ENCODE data around the gene LRCH4. TPM values are rescaled to one million over a fixed set of nuclear protein-coding genes. Genes with fewer than 3 reads are reported as not detected.
A peak's percentile ranks its signal among the peaks of the same experiment; 100 is the strongest.

The LRCH4 gene
- total and polyA plus RNA-seq, 9 of the 15 experiments (the other 6 are each of a cell fraction or from before 2014, with no cell fraction given), result 0.06 to 63.3 (median 15.0) TPM

DNA sequence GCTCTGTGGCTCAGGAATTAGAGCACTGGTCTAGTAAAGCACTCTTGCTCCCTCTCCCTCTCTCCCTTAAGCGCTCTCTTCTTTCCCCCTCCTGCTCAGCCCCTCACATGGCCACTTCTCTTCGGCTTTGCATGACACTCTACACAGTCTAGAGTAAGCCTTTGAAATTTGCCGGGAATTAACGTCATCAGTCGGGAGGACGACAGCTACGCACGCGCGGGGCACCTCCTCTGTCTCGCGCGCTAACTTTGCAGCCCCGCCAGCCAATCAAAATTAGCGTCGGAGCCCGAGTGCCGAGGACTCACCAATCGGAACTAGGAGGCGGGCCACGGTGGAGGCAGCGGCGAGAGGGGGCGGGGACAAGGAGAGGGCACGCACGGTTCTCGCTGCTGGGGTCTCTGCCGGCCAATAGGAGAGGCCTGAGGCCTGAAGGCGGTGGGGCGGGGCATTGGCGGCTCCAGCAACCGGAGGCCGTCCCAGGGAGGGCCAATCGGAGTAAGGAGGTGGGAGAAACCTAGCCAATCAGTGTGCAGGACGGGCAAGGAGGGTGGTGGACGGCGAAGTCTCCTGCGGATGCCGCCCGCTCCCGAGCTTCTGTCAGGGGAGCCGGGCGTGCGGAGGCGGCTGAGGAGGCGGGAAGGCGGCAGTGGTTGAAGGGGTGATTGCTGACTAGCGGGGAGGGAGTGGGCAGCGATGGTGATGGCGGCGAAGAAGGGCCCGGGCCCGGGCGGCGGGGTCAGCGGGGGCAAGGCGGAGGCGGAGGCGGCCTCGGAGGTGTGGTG lies 47.1 kb downstream of the LRCH4 start, which contains the start of gene AGFG2 (continued):
- TF ChIP-seq SRSF7 (optimal IDR thresholded peaks at IDR 0.05; ENCODE audit: low read depth, low read length) (no peak), PCBP2 (IDR thresholded peaks at IDR 0.05; ENCODE audit: low read depth, low read length, poor library complexity, severe bottlenecking) (no peak), MAFG (tag; conservative IDR thresholded peaks at IDR 0.05) (no peak), YY1 (IDR thresholded peaks at IDR 0.05; ENCODE audit: borderline replicate concordance in 1 of 3, control insufficient read depth in 1 of 3, extremely low read depth in 1 of 3, insufficient read depth in 3 of 3, insufficient read length in 1 of 3, insufficient replicate concordance in 2 of 3, low read depth in 1 of 3, low read length in 2 of 3) (peak in 2 of 3 experiments; percentile 15 to 59), ZNF76 (CRISPR knock-in tag; IDR thresholded peaks at IDR 0.05; ENCODE audit: borderline replicate concordance) (peak; percentile 62; the same call in 1 of the 2 replicates), ZNF583 (CRISPR knock-in tag; IDR thresholded peaks at IDR 0.05) (peak; percentile 59; the same call in 1 of the 2 replicates), MIER1 (IDR thresholded peaks at IDR 0.05; ENCODE audit: low read depth) (no peak)
- TF ChIP-seq, protein P1, sequence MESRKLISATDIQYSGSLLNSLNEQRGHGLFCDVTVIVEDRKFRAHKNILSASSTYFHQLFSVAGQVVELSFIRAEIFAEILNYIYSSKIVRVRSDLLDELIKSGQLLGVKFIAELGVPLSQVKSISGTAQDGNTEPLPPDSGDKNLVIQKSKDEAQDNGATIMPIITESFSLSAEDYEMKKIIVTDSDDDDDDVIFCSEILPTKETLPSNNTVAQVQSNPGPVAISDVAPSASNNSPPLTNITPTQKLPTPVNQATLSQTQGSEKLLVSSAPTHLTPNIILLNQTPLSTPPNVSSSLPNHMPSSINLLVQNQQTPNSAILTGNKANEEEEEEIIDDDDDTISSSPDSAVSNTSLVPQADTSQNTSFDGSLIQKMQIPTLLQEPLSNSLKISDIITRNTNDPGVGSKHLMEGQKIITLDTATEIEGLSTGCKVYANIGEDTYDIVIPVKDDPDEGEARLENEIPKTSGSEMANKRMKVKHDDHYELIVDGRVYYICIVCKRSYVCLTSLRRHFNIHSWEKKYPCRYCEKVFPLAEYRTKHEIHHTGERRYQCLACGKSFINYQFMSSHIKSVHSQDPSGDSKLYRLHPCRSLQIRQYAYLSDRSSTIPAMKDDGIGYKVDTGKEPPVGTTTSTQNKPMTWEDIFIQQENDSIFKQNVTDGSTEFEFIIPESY (CRISPR knock-in tag; IDR thresholded peaks at IDR 0.05), result peak; percentile 41; the same call in 1 of the 2 replicates
- TF ChIP-seq, protein P2, sequence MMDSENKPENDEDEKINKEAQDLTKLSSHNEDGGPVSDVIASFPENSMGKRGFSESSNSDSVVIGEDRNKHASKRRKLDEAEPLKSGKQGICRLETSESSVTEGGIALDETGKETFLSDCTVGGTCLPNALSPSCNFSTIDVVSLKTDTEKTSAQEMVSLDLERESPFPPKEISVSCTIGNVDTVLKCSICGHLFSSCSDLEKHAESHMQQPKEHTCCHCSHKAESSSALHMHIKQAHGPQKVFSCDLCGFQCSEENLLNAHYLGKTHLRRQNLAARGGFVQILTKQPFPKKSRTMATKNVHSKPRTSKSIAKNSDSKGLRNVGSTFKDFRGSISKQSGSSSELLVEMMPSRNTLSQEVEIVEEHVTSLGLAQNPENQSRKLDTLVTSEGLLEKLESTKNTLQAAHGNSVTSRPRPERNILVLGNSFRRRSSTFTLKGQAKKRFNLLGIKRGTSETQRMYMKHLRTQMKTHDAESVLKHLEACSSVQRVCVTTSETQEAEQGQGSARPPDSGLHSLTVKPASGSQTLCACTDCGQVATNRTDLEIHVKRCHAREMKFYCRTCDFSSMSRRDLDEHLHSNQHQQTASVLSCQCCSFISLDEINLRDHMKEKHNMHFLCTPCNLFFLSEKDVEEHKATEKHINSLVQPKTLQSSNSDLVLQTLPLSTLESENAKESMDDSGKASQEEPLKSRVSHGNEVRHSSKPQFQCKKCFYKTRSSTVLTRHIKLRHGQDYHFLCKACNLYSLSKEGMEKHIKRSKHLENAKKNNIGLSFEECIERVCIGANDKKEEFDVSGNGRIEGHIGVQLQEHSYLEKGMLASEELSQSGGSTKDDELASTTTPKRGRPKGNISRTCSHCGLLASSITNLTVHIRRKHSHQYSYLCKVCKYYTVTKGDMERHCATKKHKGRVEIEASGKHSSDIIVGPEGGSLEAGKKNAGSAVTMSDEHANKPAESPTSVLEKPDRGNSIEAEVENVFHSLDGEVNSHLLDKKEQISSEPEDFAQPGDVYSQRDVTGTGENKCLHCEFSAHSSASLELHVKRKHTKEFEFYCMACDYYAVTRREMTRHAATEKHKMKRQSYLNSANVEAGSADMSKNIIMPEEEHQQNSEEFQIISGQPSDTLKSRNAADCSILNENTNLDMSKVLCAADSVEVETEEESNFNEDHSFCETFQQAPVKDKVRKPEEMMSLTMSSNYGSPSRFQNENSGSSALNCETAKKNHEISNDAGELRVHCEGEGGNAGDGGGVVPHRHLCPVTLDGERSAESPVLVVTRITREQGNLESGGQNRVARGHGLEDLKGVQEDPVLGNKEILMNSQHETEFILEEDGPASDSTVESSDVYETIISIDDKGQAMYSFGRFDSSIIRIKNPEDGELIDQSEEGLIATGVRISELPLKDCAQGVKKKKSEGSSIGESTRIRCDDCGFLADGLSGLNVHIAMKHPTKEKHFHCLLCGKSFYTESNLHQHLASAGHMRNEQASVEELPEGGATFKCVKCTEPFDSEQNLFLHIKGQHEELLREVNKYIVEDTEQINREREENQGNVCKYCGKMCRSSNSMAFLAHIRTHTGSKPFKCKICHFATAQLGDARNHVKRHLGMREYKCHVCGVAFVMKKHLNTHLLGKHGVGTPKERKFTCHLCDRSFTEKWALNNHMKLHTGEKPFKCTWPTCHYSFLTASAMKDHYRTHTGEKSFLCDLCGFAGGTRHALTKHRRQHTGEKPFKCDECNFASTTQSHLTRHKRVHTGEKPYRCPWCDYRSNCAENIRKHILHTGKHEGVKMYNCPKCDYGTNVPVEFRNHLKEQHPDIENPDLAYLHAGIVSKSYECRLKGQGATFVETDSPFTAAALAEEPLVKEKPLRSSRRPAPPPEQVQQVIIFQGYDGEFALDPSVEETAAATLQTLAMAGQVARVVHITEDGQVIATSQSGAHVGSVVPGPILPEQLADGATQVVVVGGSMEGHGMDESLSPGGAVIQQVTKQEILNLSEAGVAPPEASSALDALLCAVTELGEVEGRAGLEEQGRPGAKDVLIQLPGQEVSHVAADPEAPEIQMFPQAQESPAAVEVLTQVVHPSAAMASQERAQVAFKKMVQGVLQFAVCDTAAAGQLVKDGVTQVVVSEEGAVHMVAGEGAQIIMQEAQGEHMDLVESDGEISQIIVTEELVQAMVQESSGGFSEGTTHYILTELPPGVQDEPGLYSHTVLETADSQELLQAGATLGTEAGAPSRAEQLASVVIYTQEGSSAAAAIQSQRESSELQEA (IDR thresholded peaks at IDR 0.05; ENCODE audit: low read depth), result no peak
- TF ChIP-seq, protein P3, sequence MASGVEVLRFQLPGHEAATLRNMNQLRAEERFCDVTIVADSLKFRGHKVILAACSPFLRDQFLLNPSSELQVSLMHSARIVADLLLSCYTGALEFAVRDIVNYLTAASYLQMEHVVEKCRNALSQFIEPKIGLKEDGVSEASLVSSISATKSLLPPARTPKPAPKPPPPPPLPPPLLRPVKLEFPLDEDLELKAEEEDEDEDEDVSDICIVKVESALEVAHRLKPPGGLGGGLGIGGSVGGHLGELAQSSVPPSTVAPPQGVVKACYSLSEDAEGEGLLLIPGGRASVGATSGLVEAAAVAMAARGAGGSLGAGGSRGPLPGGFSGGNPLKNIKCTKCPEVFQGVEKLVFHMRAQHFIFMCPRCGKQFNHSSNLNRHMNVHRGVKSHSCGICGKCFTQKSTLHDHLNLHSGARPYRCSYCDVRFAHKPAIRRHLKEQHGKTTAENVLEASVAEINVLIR (CRISPR knock-in tag; IDR thresholded peaks at IDR 0.05), result peak; percentile 71; the same call in 1 of the 2 replicates
- TF ChIP-seq, protein P4, sequence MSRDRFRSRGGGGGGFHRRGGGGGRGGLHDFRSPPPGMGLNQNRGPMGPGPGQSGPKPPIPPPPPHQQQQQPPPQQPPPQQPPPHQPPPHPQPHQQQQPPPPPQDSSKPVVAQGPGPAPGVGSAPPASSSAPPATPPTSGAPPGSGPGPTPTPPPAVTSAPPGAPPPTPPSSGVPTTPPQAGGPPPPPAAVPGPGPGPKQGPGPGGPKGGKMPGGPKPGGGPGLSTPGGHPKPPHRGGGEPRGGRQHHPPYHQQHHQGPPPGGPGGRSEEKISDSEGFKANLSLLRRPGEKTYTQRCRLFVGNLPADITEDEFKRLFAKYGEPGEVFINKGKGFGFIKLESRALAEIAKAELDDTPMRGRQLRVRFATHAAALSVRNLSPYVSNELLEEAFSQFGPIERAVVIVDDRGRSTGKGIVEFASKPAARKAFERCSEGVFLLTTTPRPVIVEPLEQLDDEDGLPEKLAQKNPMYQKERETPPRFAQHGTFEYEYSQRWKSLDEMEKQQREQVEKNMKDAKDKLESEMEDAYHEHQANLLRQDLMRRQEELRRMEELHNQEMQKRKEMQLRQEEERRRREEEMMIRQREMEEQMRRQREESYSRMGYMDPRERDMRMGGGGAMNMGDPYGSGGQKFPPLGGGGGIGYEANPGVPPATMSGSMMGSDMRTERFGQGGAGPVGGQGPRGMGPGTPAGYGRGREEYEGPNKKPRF (IDR thresholded peaks at IDR 0.05; ENCODE audit: low read depth, low read length), result no peak

Data from K562 (cell line).